Gastrocnemius medialis (tissue), 4 donors: ENCODE results near the gene PDE10A. TPM values are rescaled to one million over a fixed set of nuclear protein-coding genes. Genes with fewer than 3 reads are reported as not detected.
"Not testable (repeated sequence)": the region's sequence is repeated elsewhere in the genome, so short reads cannot be mapped to it uniquely, and the experiment has no call there.

ENCODE experiments used
- ATAC-seq, 2 donors: fragments of 150-250 bp; one replicate each; pipeline ENCODE4 v1.9.1; 2016
- DNase-seq, 2 donors: peaks; one replicate each; pipeline ENCODE4 v3.0.0-alpha.2; 2019
- H3K27ac ChIP-seq, 4 donors: fragments of 200-600 bp; sonication (generic); 1 replicate in 1 of 4; 2 replicates in 3 of 4; pipeline ENCODE4 v1.5.1; 2016 to 2018; ENCODE audit warnings: mild to moderate bottlenecking in 2 of 4, moderate library complexity in 1 of 4
- H3K27me3 ChIP-seq, 3 donors: fragments of 200-600 bp; sonication (generic) in 2 of 3; 1 replicate in 1 of 3; 2 replicates in 2 of 3; pipeline versions ENCODE4 v1.5.1 to v1.6.0; 2016 to 2019; ENCODE audit warnings: mild to moderate bottlenecking in 1 of 3, moderate library complexity in 1 of 3
- H3K36me3 ChIP-seq, 2 donors: fragments of 200-600 bp; sonication (generic) in 1 of 2; one replicate each; pipeline ENCODE4 v1.5.1; 2017 to 2018
- H3K4me1 ChIP-seq, 2 donors: fragments of 200-600 bp; sonication (generic) in 1 of 2; one replicate each; pipeline ENCODE4 v1.5.1; 2016 to 2017; ENCODE audit warnings: mild to moderate bottlenecking in 2 of 2
- H3K4me3 ChIP-seq, 4 donors: fragments of 200-600 bp; sonication (generic) in 3 of 4; 1 replicate in 1 of 4; 2 replicates in 3 of 4; pipeline ENCODE4 v1.5.1; 2016 to 2019; ENCODE audit warnings: mild to moderate bottlenecking in 2 of 4
- H3K9me3 ChIP-seq, 3 donors: fragments of 200-600 bp; sonication (generic) in 2 of 3; 1 replicate in 1 of 3; 2 replicates in 2 of 3; pipeline ENCODE4 v1.5.1; 2016 to 2019
- CTCF ChIP-seq, 5 experiments: fragments of 450-650 bp in 3 of 5; fragments of 200-600 bp in 2 of 5; sonication (generic) in 2 of 5; IDR thresholded peaks in 4 of 5; conservative IDR thresholded peaks in 1 of 5; 1 replicate in 4 of 5; 2 replicates in 1 of 5; pipeline ENCODE4 v1.5.1; 2016 to 2019; ENCODE audit warnings: antibody characterized with exemption in 5 of 5, mild to moderate bottlenecking in 3 of 5, moderate library complexity in 3 of 5
- POLR2A ChIP-seq, 2 donors: fragments of 450-650 bp; IDR thresholded peaks; one replicate each; pipeline ENCODE4 v1.6.1; 2017; ENCODE audit warnings: antibody characterized with exemption in 2 of 2, mild to moderate bottlenecking in 2 of 2, moderate library complexity in 2 of 2
- in situ Hi-C, 4 donors: fragments of 200-750 bp; cut with MboI; loops; one replicate each; pipeline versions ENCODE4 v1.15.0 to v1.8.0; 2017; ENCODE audit warnings: low sequenced_read_pairs in 4 of 4
- intact Hi-C: fragments of 100-400 bp; cut with DNase I; formaldehyde crosslinking; loops from one replicate; pipeline ENCODE4 v1.15.1; 2023; ENCODE audit warnings: low total_unique reads
- total RNA-seq, 4 donors: library from RNA; depleted of rRNA; stranded (reverse); fragments of >200 nt; gene quantifications; one replicate each; pipeline versions ENCODE4 v1.1.0 to v1.2.3, GENCODE V29; 2016

PDE10A gene
- total RNA-seq, 4 donors from 2014 or later, result 0.24 to 1.5 (median 1.2) TPM

GRCh38 chr6:165508321-165508869 is 154.6 kb downstream of the PDE10A start:
- Histone ChIP-seq H3K9me3 (no peaks in the 10 kb centered on the region), H3K27ac (no peak overlapping the region), H3K27me3 (no peaks in the 10 kb centered on the region), H3K4me1 (no peaks in the 10 kb centered on the region), H3K4me3 (no peak overlapping the region), H3K36me3 (no peaks in the 10 kb centered on the region)
- TF ChIP-seq CTCF (IDR thresholded peaks at IDR 0.05 in 4 of 5, conservative IDR thresholded peaks at IDR 0.05 in 1 of 5) (no peak), POLR2A (IDR thresholded peaks at IDR 0.05) (no peak)
- no peak for ATAC-seq
- intact Hi-C loops, result no loop called here
- in situ Hi-C loops, result no loop called here
- DNase-seq, result no peak

DNA sequence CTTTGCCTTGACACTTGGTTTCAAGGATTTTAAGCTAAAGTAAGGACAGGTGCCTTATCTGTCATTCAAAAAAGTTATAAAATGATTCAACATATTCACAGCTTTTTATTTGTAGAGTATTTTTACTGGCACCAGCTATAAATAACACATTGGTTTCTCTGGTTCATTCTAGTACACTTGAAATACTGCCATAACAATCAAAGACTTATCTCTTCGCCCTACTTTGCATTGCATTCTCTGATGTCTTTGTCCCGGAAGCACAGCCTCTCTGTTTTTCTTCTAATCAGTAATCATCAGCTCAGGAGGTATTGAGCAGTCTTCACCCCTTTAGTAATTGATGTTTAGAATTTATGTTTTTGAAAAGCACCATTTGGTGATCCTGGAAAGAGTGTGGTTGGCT is 156.4 kb downstream of the PDE10A start:
- in situ Hi-C loops (no loop called here), intact Hi-C loops (no loop called here)
- no peaks in the 10 kb centered on the region for H3K27me3 ChIP-seq
- no peaks in the 10 kb centered on the region for H3K4me1 ChIP-seq
- ATAC-seq (no peak), DNase-seq (no peak)
- no peak overlapping the region for H3K4me3 ChIP-seq
- TF ChIP-seq POLR2A (IDR thresholded peaks at IDR 0.05) (no peak), CTCF (IDR thresholded peaks at IDR 0.05 in 4 of 5, conservative IDR thresholded peaks at IDR 0.05 in 1 of 5) (no peak)
- H3K36me3 ChIP-seq, result no peaks in the 10 kb centered on the region
- H3K27ac ChIP-seq, result no peak overlapping the region
- no peaks in the 10 kb centered on the region for H3K9me3 ChIP-seq

DNA sequence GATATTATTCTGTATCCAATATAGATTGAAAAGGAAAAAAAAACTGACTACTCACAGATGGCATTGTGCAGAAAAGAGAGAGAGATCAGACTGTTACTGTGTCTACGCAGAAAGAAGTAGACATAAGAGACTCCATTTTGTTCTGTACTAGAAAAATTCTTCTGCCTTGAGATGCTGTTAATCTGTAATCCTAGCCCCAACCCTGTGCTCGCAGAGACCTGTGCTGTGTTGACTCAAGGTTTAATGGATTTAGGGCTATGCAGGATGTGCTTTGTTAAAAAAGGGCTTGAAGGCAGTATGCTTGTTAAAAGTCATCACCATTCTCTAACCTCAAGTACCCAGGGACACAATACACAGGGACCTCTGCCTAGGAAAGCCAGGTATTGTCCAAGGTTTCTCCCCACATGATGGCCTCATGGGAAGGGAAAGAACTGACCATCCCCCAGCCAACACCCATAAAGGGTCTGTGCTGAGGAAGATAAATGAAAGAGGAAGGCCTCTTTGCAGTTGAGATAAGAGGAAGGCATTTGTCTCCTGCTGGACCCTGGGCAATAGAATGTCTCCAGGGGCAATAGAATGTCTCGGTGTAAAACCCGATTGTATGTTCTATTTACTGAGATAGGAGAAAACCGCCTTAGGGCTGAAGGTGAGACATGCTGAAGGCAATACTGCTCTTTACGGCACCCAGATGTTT is 162.7 kb downstream of the PDE10A start:
- intact Hi-C loops, result not testable (repeated sequence)

DNA sequence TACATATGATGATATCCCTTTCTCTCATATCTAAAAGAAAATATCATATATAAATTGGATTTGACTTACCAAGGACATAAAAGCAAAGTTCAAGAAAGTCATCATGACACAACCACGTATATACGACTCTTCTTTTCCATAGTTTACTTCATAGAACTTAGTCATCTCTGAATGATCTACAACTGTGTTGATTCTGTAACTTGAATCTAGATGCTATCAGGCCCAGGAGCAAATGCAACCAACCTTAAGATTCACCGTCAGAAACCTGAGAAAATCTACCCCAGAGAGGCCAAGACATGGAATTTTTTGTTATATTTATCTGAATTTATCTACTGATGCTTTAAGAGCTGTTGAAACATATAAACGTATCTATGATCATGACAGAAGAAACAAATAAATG is 165.6 kb downstream of the PDE10A start:
- no peak for ATAC-seq
- in situ Hi-C loops, result no loop called here
- no peaks in the 10 kb centered on the region for H3K4me1 ChIP-seq
- no peak overlapping the region for H3K4me3 ChIP-seq
- TF ChIP-seq CTCF (IDR thresholded peaks at IDR 0.05 in 4 of 5, conservative IDR thresholded peaks at IDR 0.05 in 1 of 5), result no peak
- no peak for TF ChIP-seq POLR2A (IDR thresholded peaks at IDR 0.05)
- H3K27me3 ChIP-seq, result no peaks in the 10 kb centered on the region
- no peaks in the 10 kb centered on the region for H3K36me3 ChIP-seq
- H3K9me3 ChIP-seq, result no peaks in the 10 kb centered on the region
- no peak for DNase-seq
- H3K27ac ChIP-seq, result no peak overlapping the region
- intact Hi-C loops, result no loop called here

More for the DNA sequence above, 162.7 kb downstream of the PDE10A start:
- in situ Hi-C loops, ATAC-seq, H3K9me3 ChIP-seq, H3K4me1 ChIP-seq, DNase-seq, H3K36me3 ChIP-seq, H3K27me3 ChIP-seq, H3K27ac ChIP-seq, H3K4me3 ChIP-seq: not testable (repeated sequence)

GRCh38 chr6:165488624-165489295 is 174.3 kb downstream of the PDE10A start:
- no peaks in the 10 kb centered on the region for H3K4me1 ChIP-seq
- H3K27me3 ChIP-seq, result no peaks in the 10 kb centered on the region
- H3K27ac ChIP-seq, result no peak overlapping the region
- TF ChIP-seq CTCF (IDR thresholded peaks at IDR 0.05 in 4 of 5, conservative IDR thresholded peaks at IDR 0.05 in 1 of 5) (no peak), POLR2A (IDR thresholded peaks at IDR 0.05) (no peak)
- DNase-seq (no peak), ATAC-seq (no peak)
- no peak overlapping the region for H3K4me3 ChIP-seq
- no peaks in the 10 kb centered on the region for H3K9me3 ChIP-seq
- in situ Hi-C loops (no loop called here), intact Hi-C loops (no loop called here)
- H3K36me3 ChIP-seq, result no peaks in the 10 kb centered on the region
